ENCODE data around the gene LBR.

- no peak for TF ChIP-seq CTCF (IDR thresholded peaks at IDR 0.05)
- TF ChIP-seq POLR2A (IDR thresholded peaks at IDR 0.05) = no peak
- TF ChIP-seq EP300 (IDR thresholded peaks at IDR 0.05) = no peak
Observed at GRCh38 chr1:225474439-225474985, 46.7 kb upstream of the LBR start.
